Medulla oblongata (tissue), 1 donor: ENCODE data around the gene CEP104.
A peak's percentile ranks its signal among the peaks of the same experiment; 100 is the strongest.
"Not testable (repeated sequence)": the region's sequence is repeated elsewhere in the genome, so short reads cannot be mapped to it uniquely, and the experiment has no call there.

Experiments
- DNase-seq: peaks from one replicate; pipeline ENCODE4 v3.0.0-alpha.2; 2015; ENCODE audit errors: extremely low spot score

The CEP104 gene

GRCh38 chr1:3825356-3825755 lies 31.7 kb downstream of the CEP104 start:
- no peak for DNase-seq

GRCh38 chr1:3824650-3825049 lies 32.4 kb downstream of the CEP104 start:
- DNase-seq = no peak

- no peak for DNase-seq
These were observed 34.6 kb downstream of the CEP104 start for GRCh38 chr1:3822421-3822820.

- DNase-seq = no peak
These were observed 35.1 kb downstream of the CEP104 start for GRCh38 chr1:3821908-3822307.

- DNase-seq = no peak
These were observed 35.6 kb downstream of the CEP104 start for GRCh38 chr1:3821447-3821846.

GRCh38 chr1:3821004-3821403 lies 36.0 kb downstream of the CEP104 start:
- peak; percentile 42 for DNase-seq

GRCh38 chr1:3820316-3820715 lies 36.7 kb downstream of the CEP104 start:
- DNase-seq = no peak

- no peak for DNase-seq
These were observed 37.2 kb downstream of the CEP104 start for GRCh38 chr1:3819771-3820200.

- no peak for DNase-seq
These were observed 39.0 kb downstream of the CEP104 start for GRCh38 chr1:3817821-3818597.

- no peak for DNase-seq
These were observed 39.8 kb downstream of the CEP104 start for GRCh38 chr1:3817138-3817740.

- no peak for DNase-seq
These were observed 40.5 kb downstream of the CEP104 start for GRCh38 chr1:3816331-3817137.

- no peak for DNase-seq
These were observed 42.0 kb downstream of the CEP104 start for GRCh38 chr1:3814771-3815561.

- no peak for DNase-seq
These were observed 42.9 kb downstream of the CEP104 start for GRCh38 chr1:3814065-3814464.

GRCh38 chr1:3811595-3811911 lies 45.5 kb downstream of the CEP104 start:
- DNase-seq = no peak

- DNase-seq = not testable (repeated sequence)
These were observed 46.8 kb downstream of the CEP104 start for GRCh38 chr1:3810149-3810761.

GRCh38 chr1:3809680-3810079 lies 47.3 kb downstream of the CEP104 start:
- DNase-seq = no peak

- DNase-seq = no peak
These were observed 49.2 kb downstream of the CEP104 start for GRCh38 chr1:3807769-3808168.

GRCh38 chr1:3805038-3805437 lies 52.0 kb downstream of the CEP104 start:
- DNase-seq = no peak

- DNase-seq = not testable (repeated sequence)
These were observed 52.4 kb downstream of the CEP104 start for GRCh38 chr1:3804627-3804944.

- no peak for DNase-seq
These were observed 52.9 kb downstream of the CEP104 start for GRCh38 chr1:3803905-3804626.

GRCh38 chr1:3800795-3801194 lies 56.2 kb downstream of the CEP104 start:
- not testable (repeated sequence) for DNase-seq
